NT2/D1 (cell line): Measurements from ENCODE around the gene STOML1.

Experiments
- SUZ12 ChIP-seq: IDR thresholded peaks from 2 replicates; pipeline ENCODE4 v1.6.1; 2011; ENCODE audit not compliant: insufficient read length, insufficient read depth; ENCODE audit errors: extremely low read depth
- YY1 ChIP-seq: IDR thresholded peaks from 2 replicates; pipeline ENCODE4 v1.6.1; 2011; ENCODE audit not compliant: insufficient read length, insufficient read depth
- ZNF274 ChIP-seq: IDR thresholded peaks from 2 replicates; pipeline ENCODE4 v1.6.1; 2011; ENCODE audit warnings: mild to moderate bottlenecking, low read depth, low read length

- TF ChIP-seq SUZ12 (no peak), ZNF274 (no peak), YY1 (no peak)
These were observed 49.3 kb downstream of the STOML1 start for GRCh38 chr15:73942751-73943270.
